Measurements from ENCODE around the gene DDX1. TPM values are rescaled to one million over a fixed set of nuclear protein-coding genes. Genes with fewer than 3 reads are reported as not detected.

DDX1 gene
- total RNA-seq, 1 donor from 2014 or later = 255 TPM

DNA sequence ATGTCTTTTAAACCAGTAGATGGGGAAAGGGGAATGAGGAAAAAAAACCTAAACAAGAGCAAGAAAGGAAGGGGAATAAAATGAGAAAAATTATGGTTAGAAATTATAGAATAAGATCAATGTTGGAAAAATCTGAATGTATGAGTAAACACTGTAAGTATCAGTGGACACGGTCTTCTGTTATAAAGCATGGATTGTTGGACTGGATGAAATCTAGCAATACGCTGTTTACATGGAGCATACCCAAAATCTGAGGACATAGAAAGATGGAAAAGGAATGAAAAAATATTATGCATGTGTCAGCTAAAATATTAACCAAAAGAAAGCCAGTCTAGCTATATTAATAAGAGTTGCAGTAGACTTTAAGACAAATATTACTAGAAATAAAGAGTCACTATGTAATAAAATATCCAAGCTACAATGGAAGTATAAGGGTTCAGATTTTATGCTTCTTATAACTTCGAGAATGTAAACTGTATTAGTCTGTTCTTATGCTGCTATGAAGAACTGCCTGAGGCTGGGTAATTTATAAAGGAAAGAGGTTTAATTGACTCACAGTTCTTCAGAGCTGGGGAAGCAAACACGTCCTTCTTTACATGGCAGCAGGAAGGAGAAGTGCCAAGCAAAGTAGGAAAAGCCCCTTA is 32.4 kb downstream of the DDX1 start:
- Mint-ChIP-seq H3K9me3 (ENCODE audit: unreplicated experiment) (peaks cover 2% of the 10 kb centered on the region), H3K4me3 (ENCODE audit: unreplicated experiment) (no peak overlapping the region), H3K4me1 (ENCODE audit: low read depth, unreplicated experiment) (no peaks in the 10 kb centered on the region), H3K27me3 (ENCODE audit: unreplicated experiment) (peaks cover 2% of the 10 kb centered on the region), H3K27ac (ENCODE audit: unreplicated experiment) (no peak overlapping the region), H3K36me3 (ENCODE audit: unreplicated experiment) (peaks cover 13% of the 10 kb centered on the region)
- no peak for TF ChIP-seq CTCF (IDR thresholded peaks at IDR 0.05; ENCODE audit: partially characterized antibody, unreplicated experiment)
- no peak for DNase-seq

DNA sequence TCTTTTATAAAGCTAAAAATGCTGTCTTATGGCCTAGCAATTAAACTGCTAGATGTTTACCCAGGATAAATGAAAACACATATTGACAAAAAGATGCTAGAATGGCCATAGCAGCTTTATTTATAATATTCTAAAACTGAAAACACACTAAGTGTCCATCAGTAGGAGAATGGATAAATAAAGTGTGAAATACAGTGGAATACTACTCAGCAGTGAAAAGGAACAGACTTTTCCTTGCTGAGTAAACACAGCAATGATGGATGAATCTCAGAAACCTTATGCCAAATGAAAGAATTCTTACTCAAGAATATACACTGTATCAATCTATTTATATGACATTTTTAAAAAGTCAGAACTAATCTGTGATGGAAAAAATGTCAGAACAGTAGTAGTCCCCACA is 33.2 kb downstream of the DDX1 start:
- H3K9me3 Mint-ChIP-seq (ENCODE audit: unreplicated experiment) = peaks cover 2% of the 10 kb centered on the region
- TF ChIP-seq CTCF (IDR thresholded peaks at IDR 0.05; ENCODE audit: partially characterized antibody, unreplicated experiment) = no peak
- H3K4me3 Mint-ChIP-seq (ENCODE audit: unreplicated experiment) = no peak overlapping the region
- no peak overlapping the region for H3K27ac Mint-ChIP-seq (ENCODE audit: unreplicated experiment)
- H3K4me1 Mint-ChIP-seq (ENCODE audit: low read depth, unreplicated experiment) = no peaks in the 10 kb centered on the region
- H3K27me3 Mint-ChIP-seq (ENCODE audit: unreplicated experiment) = peaks cover 2% of the 10 kb centered on the region
- H3K36me3 Mint-ChIP-seq (ENCODE audit: unreplicated experiment) = peaks cover 13% of the 10 kb centered on the region
- no peak for DNase-seq

DNA sequence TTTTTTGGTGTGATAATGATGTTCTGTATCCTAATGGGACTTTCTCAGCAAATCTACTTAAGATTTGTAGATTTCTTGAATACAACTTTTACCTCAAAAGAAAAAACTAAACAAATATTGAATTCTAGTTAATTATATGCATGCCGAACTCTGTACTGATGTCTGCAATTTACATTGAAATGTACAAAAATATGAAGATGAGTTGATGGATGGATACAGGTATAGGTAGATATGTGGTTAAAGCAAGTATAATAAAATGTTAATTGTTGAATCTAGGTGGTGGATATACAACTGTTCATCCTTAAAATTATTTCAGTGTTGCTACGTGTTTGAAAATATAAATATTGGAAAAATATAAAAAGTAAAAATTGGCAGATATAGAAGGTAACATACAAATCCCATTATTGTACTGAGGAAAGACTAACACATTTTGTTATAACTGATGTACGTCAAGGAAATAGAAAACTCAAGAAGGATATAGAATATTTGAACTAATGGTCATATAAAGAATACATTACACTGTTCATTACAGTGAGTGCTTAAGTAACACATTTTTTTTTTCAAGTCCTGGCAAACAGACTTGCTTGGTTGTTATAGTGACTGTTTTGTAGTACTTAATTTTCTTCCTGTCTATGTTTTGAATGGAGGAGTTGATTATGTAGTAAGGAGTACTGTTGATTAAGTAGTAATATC is 33.8 kb downstream of the DDX1 start:
- no peak for DNase-seq
- no peak overlapping the region for H3K4me3 Mint-ChIP-seq (ENCODE audit: unreplicated experiment)
- peaks cover 2% of the 10 kb centered on the region for H3K27me3 Mint-ChIP-seq (ENCODE audit: unreplicated experiment)
- H3K36me3 Mint-ChIP-seq (ENCODE audit: unreplicated experiment) = peaks cover 13% of the 10 kb centered on the region
- TF ChIP-seq CTCF (IDR thresholded peaks at IDR 0.05; ENCODE audit: partially characterized antibody, unreplicated experiment) = no peak
- H3K9me3 Mint-ChIP-seq (ENCODE audit: unreplicated experiment) = peaks cover 2% of the 10 kb centered on the region
- H3K4me1 Mint-ChIP-seq (ENCODE audit: low read depth, unreplicated experiment) = no peaks in the 10 kb centered on the region
- no peak overlapping the region for H3K27ac Mint-ChIP-seq (ENCODE audit: unreplicated experiment)

DNA sequence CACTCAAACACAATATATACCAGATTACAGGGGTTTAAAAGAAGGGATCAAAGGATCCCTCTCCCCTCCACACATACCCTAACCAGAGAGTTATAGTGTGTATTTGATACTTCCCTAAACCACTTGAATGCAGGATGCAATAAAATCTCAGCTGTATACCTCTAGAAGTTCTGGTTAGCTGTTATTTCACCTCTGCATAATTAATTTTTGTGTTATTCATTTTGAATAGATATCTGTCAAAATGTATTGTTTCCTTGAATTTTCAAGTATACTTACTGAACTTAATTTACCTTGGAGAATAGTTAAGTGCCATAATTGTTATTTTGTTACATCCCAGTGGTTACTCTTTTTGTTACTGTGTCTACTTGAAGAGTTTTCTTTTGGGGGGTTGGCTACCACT is 34.5 kb downstream of the DDX1 start:
- DNase-seq = no peak
- no peak overlapping the region for H3K4me3 Mint-ChIP-seq (ENCODE audit: unreplicated experiment)
- TF ChIP-seq CTCF (IDR thresholded peaks at IDR 0.05; ENCODE audit: partially characterized antibody, unreplicated experiment) = no peak
- no peak overlapping the region for H3K27ac Mint-ChIP-seq (ENCODE audit: unreplicated experiment)
- H3K27me3 Mint-ChIP-seq (ENCODE audit: unreplicated experiment) = peaks cover 2% of the 10 kb centered on the region
- peaks cover 2% of the 10 kb centered on the region for H3K9me3 Mint-ChIP-seq (ENCODE audit: unreplicated experiment)
- peaks cover 16% of the 10 kb centered on the region for H3K36me3 Mint-ChIP-seq (ENCODE audit: unreplicated experiment)
- H3K4me1 Mint-ChIP-seq (ENCODE audit: low read depth, unreplicated experiment) = no peaks in the 10 kb centered on the region

GRCh38 chr2:15626967-15627366 is 35.3 kb downstream of the DDX1 start:
- Mint-ChIP-seq H3K27ac (ENCODE audit: unreplicated experiment) (no peak overlapping the region), H3K36me3 (ENCODE audit: unreplicated experiment) (peaks cover 18% of the 10 kb centered on the region), H3K27me3 (ENCODE audit: unreplicated experiment) (peaks cover 2% of the 10 kb centered on the region), H3K9me3 (ENCODE audit: unreplicated experiment) (peaks cover 2% of the 10 kb centered on the region), H3K4me3 (ENCODE audit: unreplicated experiment) (no peak overlapping the region), H3K4me1 (ENCODE audit: low read depth, unreplicated experiment) (no peaks in the 10 kb centered on the region)
- no peak for DNase-seq
- no peak for TF ChIP-seq CTCF (IDR thresholded peaks at IDR 0.05; ENCODE audit: partially characterized antibody, unreplicated experiment)

All from glutamatergic neuron (in vitro differentiated cells).